ENCODE measurements around the gene MBD3.
"Not testable (repeated sequence)": the region's sequence is repeated elsewhere in the genome, so short reads cannot be mapped to it uniquely, and the experiment has no call there.

Gene MBD3

DNA sequence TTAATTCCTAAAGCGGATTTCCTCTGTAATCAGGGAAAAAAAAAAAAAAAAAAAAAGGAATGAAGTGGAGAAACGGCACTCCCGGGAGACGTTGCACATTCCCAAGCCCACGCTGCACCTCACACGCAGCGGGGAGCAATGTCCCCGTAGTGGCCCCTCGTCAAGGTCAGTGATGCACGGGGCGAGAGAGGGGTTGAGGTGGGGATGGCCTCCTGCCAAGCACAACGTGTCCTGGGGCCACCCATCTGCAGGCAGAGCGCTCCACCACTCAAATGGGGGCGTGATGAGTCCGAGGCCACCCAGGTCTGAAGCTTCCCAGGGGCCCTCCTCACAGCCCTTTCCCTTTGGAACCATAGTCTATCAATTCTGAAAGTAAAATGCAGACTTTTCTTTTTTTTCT is 53.7 kb downstream of the MBD3 start:
- Histone ChIP-seq H3K27ac (no peak overlapping the region), H3K27me3 (no peaks in the 10 kb centered on the region), H3K4me3 (no peak overlapping the region), H3K4me2 (peak overlapping the region in 2 of 11 experiments; percentile 16 to 20; a peak in 2 of 22 replicates), H3K9ac (no peak overlapping the region), H3K4me1 (peaks cover 6 to 31% (median 14%) of the 10 kb centered on the region in 10 experiments; a peak in 17 of 20 replicates), H3K9me3 (replicated peaks in 1 of 11) (peaks cover 0 to 10% (median 0%) of the 10 kb centered on the region in 11 experiments; a peak in 4 of 22 replicates), H4K20me1 (no peaks in the 10 kb centered on the region; a peak in 1 of 22 replicates), H3K36me3 (no peaks in the 10 kb centered on the region)
- no peak for TF ChIP-seq Cebpa-rat (IDR thresholded peaks at IDR 0.05)

DNA sequence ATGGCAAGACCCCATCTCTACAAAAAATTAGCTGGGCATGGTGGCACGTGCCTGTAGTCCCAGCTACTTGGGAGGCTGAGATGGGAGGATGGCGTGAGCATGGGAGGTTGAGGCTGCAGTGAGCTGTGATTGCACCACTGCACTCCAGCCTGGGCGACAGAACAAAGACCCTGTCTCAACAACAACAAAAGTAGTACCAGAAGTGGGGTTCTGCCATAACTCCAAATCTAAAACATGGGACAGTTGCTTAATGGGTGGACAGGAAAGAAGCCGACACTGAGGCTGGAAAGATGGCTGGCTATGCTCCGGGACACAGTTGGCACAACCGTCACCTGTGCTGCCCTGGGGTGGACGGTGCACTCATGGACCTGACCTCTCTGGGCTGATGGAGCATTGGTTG is 57.0 kb downstream of the MBD3 start:
- not testable (repeated sequence) for H3K27ac ChIP-seq, H3K4me2 ChIP-seq, H3K27me3 ChIP-seq

DNA sequence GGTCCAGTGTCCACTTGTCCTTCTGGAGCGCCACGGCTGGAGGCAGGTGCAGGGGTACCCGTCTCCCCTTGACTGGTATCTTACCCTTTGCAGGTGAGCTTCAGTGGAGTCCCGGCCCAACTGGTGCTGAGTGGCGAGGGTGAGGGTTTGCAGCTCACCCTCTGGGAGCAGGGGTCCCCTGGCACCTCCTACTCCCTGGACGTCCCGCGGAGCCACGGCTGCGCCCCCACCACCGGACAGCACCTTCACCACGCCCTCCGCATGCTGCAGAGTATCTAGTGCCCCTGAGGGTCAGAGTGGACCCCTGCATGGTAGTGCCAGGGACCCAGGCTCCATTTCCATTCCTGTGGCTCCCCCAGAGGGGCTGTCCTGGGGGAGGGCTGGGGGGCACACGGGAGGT is 57.7 kb downstream of the MBD3 start:
- no peak for TF ChIP-seq Cebpa-rat (IDR thresholded peaks at IDR 0.05)
- Histone ChIP-seq H3K4me3 (no peak overlapping the region), H3K4me1 (peaks cover 0 to 20% (median 8%) of the 10 kb centered on the region in 10 experiments; a peak in 11 of 20 replicates), H4K20me1 (no peaks in the 10 kb centered on the region; a peak in 1 of 22 replicates), H3K4me2 (no peak overlapping the region), H3K27me3 (no peaks in the 10 kb centered on the region), H3K9me3 (replicated peaks in 1 of 11) (peaks cover 0 to 10% (median 0%) of the 10 kb centered on the region in 11 experiments; a peak in 4 of 22 replicates), H3K36me3 (no peaks in the 10 kb centered on the region), H3K9ac (no peak overlapping the region), H3K27ac (no peak overlapping the region)

More for the DNA sequence above, 57.0 kb downstream of the MBD3 start:
- H3K9ac ChIP-seq, H4K20me1 ChIP-seq, H3K36me3 ChIP-seq, H3K4me3 ChIP-seq: not testable (repeated sequence)
- H3K9me3 ChIP-seq (replicated peaks in 1 of 11): peaks cover 0 to 10% (median 0%) of the 10 kb centered on the region in 11 experiments; a peak in 4 of 22 replicates
- peaks cover 0 to 25% (median 11%) of the 10 kb centered on the region in 10 experiments; a peak in 11 of 20 replicates for H3K4me1 ChIP-seq

DNA sequence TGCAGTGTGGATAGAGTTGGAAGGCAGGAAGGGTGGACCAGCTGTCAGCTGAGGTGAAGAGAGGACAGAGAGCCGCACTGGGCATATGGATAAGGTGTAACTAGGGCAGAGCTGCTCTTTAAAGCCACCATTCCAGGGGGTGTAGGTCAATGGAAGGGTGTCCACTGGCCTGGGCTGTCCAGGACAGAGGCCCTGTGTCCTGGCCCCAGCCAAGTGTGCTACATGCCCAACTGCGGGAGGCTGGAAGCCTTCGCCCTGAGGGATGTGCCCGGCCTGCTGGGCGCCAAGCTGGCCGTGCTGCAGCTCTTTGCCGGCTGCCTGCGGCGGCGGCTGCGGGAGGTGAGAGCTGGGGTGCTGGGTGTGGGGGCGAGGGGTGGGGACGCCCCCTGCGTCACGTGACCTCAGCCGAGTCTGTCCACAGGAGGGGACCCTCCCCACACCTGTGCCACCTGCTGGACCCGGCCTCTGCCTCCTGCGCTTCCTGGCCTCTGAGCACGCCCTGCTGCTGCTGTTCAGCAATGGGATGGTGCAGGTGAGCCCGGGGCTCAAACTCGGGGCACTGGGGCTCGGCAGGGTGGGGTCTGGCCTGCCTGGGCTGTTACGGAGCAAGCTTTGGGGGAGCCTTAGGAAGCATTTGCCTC is 59.0 kb downstream of the MBD3 start:
- Histone ChIP-seq H4K20me1 (peaks cover 0 to 7% (median 0%) of the 10 kb centered on the region in 11 experiments; a peak in 1 of 22 replicates), H3K9me3 (replicated peaks in 1 of 11) (peaks cover 0 to 10% (median 0%) of the 10 kb centered on the region in 11 experiments; a peak in 4 of 22 replicates), H3K9ac (no peak overlapping the region), H3K27ac (no peak overlapping the region), H3K4me2 (peak overlapping the region in 7 of 11 experiments; percentile 5 to 51 (median 43); a peak in 8 of 22 replicates), H3K36me3 (no peaks in the 10 kb centered on the region), H3K4me3 (no peak overlapping the region), H3K27me3 (no peaks in the 10 kb centered on the region; a peak in 1 of 22 replicates), H3K4me1 (peaks cover 0 to 14% (median 8%) of the 10 kb centered on the region in 10 experiments; a peak in 11 of 20 replicates)
- no peak for TF ChIP-seq Cebpa-rat (IDR thresholded peaks at IDR 0.05)

DNA sequence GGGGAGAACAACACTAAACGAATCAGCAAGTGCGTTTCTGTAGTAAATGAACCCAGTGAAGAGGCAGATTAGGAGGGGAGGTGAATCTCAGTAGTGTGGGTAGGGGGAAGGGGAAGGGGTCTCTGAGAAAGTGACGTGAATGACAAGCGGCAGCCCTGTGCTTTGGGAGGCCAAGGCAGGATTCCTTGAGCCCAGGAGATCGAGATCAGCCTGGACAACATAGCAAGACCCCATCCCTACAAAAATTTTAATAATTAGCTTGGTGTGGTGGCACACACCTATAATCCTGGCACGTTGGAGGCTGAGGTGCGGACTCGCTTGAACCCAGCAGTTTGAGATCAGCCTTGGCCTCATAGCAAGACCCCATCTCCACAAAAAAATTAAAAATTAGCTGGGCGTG is 60.7 kb downstream of the MBD3 start:
- Histone ChIP-seq H4K20me1 (peaks cover 0 to 17% (median 0%) of the 10 kb centered on the region in 11 experiments; a peak in 2 of 22 replicates), H3K9ac (no peak overlapping the region), H3K27ac (no peak overlapping the region), H3K36me3 (no peaks in the 10 kb centered on the region), H3K27me3 (no peaks in the 10 kb centered on the region; a peak in 1 of 22 replicates), H3K9me3 (replicated peaks in 1 of 11) (peaks cover 0 to 10% (median 0%) of the 10 kb centered on the region in 11 experiments; a peak in 4 of 22 replicates), H3K4me2 (no peak overlapping the region), H3K4me1 (peaks cover 0 to 12% (median 7%) of the 10 kb centered on the region in 10 experiments; a peak in 10 of 20 replicates), H3K4me3 (no peak overlapping the region)
- TF ChIP-seq Cebpa-rat (IDR thresholded peaks at IDR 0.05): no peak

DNA sequence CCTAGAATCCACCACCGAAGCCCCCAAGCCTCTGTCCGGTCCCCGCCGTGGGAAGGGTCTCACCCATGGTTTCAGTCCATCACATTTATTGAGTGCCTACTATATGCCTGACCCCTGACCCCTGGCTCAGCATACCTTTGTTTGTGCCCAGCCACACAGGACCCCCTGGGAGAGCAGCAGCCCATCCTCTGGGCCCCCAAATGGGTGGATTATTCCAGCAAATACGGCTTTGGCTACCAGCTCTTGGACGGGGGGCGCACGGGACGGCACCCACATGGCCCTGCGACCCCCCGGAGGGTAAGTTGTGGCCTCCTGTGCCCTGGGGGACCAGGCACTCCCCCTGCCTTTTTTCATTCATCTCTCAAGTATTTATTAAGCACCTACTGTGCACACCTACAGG is 61.1 kb downstream of the MBD3 start:
- Histone ChIP-seq H3K4me3 (no peak overlapping the region), H3K27me3 (no peaks in the 10 kb centered on the region; a peak in 1 of 22 replicates), H3K9ac (no peak overlapping the region), H3K4me2 (no peak overlapping the region), H3K36me3 (no peaks in the 10 kb centered on the region), H3K9me3 (replicated peaks in 1 of 11) (peaks cover 0 to 10% (median 0%) of the 10 kb centered on the region in 11 experiments; a peak in 4 of 22 replicates), H3K4me1 (peaks cover 0 to 12% (median 7%) of the 10 kb centered on the region in 10 experiments; a peak in 10 of 20 replicates), H3K27ac (no peak overlapping the region), H4K20me1 (peaks cover 0 to 19% (median 0%) of the 10 kb centered on the region in 11 experiments; a peak in 2 of 22 replicates)
- no peak for TF ChIP-seq Cebpa-rat (IDR thresholded peaks at IDR 0.05)

DNA sequence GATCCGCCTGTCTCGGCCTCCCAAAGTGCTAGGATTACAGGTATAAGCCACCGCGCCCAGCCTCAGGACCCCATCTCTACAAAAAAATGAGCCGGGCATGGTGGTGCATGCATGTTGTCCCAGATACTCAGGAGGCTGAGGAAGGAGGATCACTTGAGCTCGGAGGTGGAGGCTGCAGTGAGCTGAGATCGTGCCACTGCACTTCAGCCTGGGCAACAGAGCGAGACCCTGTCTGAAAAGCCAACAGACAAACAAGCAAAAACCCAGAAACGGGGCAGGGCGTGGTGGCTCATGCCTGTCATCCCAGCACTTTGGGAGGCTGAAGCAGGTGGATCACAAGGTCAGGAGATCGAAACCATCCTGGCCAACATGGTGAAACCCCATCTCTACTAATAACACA is 61.8 kb downstream of the MBD3 start:
- not testable (repeated sequence) for H3K9ac ChIP-seq; H3K4me3 ChIP-seq; H3K36me3 ChIP-seq; H3K27me3 ChIP-seq; H3K4me2 ChIP-seq; H3K27ac ChIP-seq; H3K9me3 ChIP-seq (replicated peaks in 1 of 11)
- Histone ChIP-seq H4K20me1 (peaks cover 0 to 26% (median 0%) of the 10 kb centered on the region in 11 experiments; a peak in 2 of 22 replicates), H3K4me1 (peaks cover 0 to 12% (median 7%) of the 10 kb centered on the region in 10 experiments; a peak in 10 of 20 replicates)

DNA sequence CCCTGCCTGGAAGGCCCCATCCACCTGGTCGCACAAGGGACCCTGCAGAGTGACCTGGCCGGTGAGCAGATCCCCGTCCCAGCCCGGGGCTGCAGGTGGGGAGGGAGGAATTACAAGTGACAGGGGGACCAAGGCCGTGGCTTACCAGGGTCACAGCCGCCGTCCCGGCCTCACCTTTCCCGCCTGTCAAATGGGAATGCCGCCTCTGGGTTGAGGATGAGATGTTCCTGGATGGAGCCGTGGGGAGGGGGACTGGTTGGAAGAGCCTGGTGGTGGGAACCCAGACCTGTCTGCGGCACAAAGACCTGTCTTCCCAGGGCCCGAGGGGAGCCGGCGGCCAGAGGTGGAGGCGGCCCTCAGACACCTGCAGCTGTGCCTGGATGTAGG is 63.2 kb downstream of the MBD3 start:
- no peak overlapping the region for H3K4me2 ChIP-seq
- H3K9me3 ChIP-seq (replicated peaks in 1 of 11): 0 out of 22 replicates have a peak, but pooled peaks cover 0 to under 1% (median 0%) of the 10 kb centered on the region in 11 experiments
- H3K36me3 ChIP-seq: no peaks in the 10 kb centered on the region
- H3K9ac ChIP-seq: no peak overlapping the region
- peaks cover 4 to 17% (median 12%) of the 10 kb centered on the region in 11 experiments; a peak in 17 of 22 replicates for H3K27me3 ChIP-seq
- H3K4me1 ChIP-seq: peaks cover 0 to 12% (median 7%) of the 10 kb centered on the region in 10 experiments; a peak in 10 of 20 replicates
- peaks cover 0 to 32% (median 0%) of the 10 kb centered on the region in 11 experiments; a peak in 2 of 22 replicates for H4K20me1 ChIP-seq
- no peak for TF ChIP-seq Cebpa-rat (IDR thresholded peaks at IDR 0.05)
- H3K27ac ChIP-seq: no peak overlapping the region
- H3K4me3 ChIP-seq: no peak overlapping the region

DNA sequence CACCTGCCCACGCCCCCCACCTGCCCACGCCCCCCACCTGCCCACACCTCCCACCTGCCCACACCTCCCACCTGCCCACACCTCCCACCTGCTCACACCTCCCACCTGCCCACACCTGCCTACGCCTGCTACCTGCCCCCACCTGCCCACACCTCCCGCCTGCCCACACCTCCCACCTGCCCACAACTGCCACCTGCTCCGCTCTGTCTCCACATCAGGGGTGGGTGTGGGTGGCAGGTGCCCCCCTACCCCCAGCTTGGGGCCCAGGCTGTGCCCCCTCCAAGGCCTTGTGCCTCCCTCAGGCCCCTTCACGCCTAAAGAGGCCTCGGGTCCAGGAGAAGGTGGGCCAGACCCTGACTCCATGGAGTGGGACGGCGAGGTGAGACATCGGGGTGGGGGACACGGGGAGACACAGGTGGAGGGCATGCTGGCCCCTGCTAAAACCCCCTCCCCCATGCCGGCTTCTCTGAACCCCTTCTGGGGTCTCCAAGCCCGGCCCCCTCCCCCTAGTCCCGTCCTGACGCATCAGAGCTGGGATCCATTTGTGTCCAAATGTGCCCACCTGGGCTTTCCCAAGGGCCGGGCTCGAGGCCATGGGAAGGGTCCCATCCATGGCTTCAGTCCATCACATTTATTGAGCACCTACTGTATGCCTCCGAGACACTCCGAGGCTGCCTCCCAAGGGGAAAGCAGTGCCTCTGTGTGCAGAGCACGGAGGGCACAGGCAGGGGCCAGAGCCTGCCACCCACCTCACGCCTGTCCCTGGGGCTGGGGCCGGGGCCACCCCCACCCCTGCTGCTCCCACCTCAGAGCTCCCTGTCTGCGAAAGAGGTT is 63.9 kb downstream of the MBD3 start:
- no peak overlapping the region for H3K4me2 ChIP-seq
- no peak for TF ChIP-seq Cebpa-rat (IDR thresholded peaks at IDR 0.05)
- H3K4me3 ChIP-seq: no peak overlapping the region
- peaks cover 4 to 23% (median 18%) of the 10 kb centered on the region in 11 experiments; a peak in 17 of 22 replicates for H3K27me3 ChIP-seq
- peaks cover 0 to 32% (median 0%) of the 10 kb centered on the region in 11 experiments; a peak in 2 of 22 replicates for H4K20me1 ChIP-seq
- no peaks in the 10 kb centered on the region for H3K36me3 ChIP-seq
- H3K4me1 ChIP-seq: peaks cover 0 to 12% (median 7%) of the 10 kb centered on the region in 10 experiments; a peak in 10 of 20 replicates
- H3K27ac ChIP-seq: no peak overlapping the region
- H3K9ac ChIP-seq: no peak overlapping the region
- 0 out of 22 replicates have a peak, but pooled peaks cover 0 to 4% (median 0%) of the 10 kb centered on the region in 11 experiments for H3K9me3 ChIP-seq (replicated peaks in 1 of 11)
